HG02759 (cell line): ENCODE measurements around the gene RTP5.
"Not testable (repeated sequence)": the region's sequence is repeated elsewhere in the genome, so short reads cannot be mapped to it uniquely, and the experiment has no call there.

Source experiments
- ATAC-seq: cut with Tn5 transposase; IDR thresholded peaks from one replicate; pipeline ENCODE4 v1.9.1; 2021; ENCODE audit warnings: mild to moderate bottlenecking, moderate library complexity; ENCODE audit not compliant: unreplicated experiment

Gene RTP5

DNA sequence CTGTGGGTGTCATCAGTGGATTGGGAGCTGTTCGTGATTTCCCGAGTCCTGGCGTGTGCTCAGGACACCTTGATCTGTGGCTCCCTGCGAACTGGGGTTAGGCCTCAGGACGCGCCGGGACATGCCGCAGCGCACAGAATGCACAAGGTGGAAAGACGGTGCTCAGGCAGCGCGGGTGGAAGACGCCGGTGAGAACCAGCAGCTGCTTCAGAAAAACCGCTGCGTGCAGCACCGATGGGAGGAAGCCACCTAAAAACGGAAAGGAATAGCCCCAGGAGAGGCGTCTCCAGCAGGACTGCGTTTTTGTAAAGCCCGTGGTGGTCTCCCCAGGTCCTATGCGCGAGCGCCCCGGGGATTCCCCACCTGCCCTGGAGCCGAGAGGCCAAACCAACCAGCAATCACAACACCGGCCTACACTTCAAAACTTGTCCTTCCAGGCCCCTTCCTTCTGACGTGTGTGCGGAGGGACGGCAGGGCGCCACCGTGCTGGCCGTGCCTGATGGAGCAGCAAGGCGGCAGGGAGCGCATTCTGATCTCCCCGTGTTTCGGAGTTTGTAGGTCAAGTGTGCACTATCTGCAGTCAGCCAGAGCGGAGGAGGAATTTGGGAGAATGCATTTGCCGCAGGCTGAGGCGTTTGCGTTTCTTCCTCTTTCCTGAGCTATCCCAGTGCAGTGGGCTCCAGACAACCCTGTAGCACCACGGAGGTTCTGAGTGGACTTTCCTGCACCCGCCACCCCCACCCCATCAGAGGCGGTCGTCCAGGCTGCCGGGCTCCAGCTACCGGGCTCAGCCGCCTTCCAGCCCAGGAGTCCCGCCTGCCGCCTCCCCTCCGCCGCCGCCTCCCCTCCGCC, 32.2 kb downstream of the RTP5 start:
- ATAC-seq: no peak

DNA sequence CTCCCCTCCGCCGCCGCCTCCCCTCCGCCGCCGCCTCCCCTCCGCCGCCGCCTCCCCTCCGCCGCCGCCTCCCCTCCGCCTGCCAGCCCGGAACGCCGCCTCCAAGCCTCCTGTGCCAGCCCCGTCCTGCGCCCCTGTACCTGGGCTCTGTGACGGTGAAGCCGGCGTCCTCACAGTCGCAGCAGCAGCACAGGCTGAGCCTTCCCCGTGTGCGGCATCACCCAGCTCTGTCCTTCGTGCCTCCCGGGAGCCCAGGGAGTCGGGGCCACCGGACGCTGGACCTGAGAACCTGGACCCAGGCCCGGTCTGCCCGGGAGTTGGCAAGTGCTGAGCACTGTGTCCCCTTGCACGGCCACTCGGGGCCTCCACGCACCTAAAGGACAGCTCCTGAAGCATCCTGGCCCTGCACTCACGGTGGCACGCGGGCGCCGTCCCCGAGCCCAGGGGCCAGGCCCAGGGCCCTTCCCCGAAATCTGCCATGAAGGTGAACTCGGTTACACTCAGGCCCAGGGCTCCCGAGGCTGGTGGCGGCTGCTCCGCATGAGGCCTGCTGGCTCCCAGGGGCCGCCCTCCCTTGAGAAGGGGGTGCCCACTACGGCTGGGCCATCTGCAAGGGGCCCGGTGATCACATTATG, 32.9 kb downstream of the RTP5 start:
- no peak for ATAC-seq

DNA sequence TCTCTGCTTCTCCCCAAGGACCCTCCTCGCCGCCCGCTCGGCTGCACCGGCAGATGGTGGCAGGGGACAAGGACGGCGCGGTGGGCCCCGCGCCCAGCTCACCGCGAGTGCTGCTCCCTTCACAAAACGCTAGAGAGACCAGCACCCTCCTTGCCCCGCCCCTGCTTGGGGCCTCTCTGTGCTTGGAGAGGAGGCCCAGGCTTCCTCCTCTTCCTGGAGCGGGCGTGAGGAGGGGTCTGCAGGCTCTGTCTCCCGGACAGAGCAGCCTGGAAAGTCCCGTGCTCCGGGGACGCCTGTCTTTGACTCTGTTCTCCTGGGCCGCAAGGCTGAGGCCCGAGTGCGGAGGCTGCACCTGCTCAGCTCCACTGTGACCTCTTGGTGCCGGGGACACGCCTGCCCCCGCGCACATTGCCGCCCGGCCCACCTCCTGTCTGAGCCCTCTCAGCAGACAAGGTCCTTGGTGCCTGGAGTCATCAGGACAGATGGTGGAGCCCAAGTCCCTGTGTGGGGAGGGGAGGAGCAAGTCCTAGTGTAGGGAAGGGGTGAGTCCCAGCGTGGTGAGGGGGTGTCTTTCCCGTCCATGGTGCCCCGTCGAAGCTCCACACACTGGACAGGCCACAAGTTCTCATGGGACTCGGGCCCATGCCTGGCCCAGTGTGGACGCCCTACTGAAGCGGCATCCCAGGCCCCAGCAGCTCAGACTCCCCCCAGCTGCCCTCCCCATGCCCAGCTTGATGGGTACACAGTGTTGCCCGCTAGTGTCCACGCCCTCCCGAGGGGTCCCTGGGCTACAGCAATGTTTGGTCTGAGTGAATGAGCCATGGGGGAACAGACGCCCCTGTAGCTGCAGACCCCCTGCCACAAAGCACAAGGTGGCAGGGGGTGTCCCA, 33.8 kb downstream of the RTP5 start:
- ATAC-seq: no peak

DNA sequence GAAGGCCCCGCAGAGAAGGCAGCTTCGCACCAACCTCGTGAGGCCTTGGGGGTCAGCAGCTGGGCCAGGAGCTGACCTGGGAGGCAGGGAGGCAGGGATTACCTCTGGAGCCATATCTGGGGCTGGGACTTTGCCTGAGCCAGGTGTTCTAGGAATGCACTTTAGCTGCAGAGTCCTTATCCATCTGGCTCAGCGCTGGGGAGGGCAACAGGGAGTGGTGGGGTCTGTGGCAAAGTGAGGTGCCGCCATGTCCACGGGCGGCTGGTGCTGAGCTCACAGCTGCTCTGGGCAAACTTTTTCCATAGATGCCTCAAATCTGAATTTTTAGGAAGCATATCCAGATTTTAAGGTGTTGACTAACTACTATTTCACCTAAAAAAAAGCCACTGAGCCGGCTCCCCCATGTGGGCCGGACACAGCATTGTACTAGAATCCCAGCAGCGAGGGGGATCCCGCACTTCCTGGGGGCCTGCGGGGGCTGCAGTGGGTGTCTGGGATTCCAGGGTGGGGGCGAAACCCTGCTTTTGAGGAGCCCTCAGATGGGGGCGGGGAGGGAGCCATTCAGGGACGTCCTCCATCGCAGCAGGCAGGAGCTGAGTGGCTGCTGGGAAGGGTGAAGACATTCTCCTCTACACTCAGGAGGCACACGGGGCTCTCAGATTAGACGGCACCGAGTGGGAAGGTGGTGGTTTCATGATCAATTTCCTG, 34.6 kb downstream of the RTP5 start:
- ATAC-seq: no peak

DNA sequence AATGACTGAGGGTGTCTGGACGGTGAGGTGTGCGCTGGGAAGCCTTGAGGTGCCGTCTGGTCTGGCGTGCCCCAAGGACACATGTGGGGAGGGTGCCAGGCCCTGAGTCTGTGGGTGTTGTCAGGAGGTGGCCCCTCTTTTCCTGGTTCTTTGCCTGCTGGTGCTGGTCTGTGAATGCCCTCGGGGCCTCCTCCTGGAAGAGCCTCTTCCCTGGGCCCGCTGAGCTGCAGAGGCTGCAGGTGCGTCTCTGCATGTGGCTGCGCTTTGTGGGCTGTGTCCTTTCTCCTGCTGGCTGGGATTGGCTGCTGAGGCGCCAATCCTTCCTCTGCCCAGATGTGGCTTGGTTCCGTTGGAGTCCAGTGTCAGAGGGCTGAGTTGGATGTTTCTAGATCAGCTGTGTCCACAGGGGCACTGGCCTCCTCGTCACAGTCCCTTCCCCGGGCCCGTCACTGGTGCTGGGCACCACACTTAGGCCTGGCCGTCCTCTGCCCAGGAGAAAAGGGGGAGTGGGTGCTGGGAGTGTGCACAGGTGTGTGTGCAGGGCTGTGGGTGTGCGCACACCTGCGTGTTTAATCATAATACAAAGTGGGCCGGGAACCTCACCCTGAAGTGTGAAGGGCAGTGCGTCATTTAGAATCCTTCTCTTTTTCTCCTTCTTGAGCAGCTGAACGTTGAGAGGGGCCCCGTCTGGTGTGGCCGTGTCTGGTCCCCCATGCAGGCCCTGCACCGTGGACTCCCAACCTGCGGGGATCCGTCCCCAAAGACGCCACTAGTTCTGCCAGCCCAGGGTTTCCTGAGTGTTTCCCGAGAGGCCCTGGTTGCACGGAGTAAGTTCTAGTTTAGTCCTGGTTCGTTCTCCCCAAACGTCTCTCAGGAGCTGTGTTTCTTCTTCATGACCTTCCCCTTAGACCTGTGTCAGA, 35.5 kb downstream of the RTP5 start:
- no peak for ATAC-seq

DNA sequence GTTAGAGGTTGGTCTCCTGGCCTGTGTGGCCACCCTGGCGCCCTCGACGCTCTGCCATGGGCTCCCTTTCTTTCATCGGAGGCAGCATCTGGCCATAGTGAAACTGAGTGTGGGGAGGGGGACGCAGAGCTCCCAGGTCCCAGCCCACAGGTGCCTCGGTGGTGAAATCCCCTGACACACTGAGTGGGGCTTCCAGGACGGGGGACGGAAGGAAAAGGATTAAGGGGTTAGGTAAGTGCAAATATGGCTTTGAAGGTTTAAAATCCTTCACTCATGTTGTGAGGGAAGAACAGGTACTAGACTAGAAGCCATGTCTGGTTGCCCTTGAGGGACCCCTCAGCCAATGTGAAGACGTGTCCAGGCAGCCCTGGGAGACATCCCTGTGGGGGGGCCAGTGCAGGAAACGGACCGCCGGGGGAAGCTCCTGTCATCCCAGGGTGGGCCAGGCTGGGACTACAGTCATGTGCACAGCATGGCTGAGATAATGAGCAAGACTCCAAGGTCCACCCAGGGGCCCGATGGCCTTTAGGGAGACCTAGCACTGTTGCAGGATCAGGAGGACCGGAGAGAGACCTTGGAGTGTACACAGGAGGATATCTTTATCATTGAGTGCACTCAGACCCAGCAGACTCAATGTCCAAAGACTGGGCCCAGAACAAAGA, 36.3 kb downstream of the RTP5 start:
- ATAC-seq: no peak

DNA sequence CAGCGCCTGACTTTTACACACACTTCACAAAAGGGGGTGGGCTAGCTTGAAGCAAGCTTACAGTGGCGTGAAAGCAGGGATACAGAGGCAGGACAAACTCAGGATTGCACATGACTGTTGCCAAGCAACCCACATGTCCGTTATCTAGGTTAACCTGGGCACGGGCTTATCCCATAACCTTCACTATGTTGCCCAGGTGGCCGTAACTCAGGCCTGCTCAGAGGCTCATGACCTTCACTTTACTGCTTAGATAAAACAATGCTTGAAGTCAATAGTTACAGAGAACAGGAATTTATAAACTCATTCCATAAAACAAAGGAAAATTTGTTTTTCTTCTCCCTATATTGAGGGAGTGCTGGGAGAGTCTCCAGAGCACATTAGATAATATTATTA, 36.8 kb downstream of the RTP5 start:
- not testable (repeated sequence) for ATAC-seq

DNA sequence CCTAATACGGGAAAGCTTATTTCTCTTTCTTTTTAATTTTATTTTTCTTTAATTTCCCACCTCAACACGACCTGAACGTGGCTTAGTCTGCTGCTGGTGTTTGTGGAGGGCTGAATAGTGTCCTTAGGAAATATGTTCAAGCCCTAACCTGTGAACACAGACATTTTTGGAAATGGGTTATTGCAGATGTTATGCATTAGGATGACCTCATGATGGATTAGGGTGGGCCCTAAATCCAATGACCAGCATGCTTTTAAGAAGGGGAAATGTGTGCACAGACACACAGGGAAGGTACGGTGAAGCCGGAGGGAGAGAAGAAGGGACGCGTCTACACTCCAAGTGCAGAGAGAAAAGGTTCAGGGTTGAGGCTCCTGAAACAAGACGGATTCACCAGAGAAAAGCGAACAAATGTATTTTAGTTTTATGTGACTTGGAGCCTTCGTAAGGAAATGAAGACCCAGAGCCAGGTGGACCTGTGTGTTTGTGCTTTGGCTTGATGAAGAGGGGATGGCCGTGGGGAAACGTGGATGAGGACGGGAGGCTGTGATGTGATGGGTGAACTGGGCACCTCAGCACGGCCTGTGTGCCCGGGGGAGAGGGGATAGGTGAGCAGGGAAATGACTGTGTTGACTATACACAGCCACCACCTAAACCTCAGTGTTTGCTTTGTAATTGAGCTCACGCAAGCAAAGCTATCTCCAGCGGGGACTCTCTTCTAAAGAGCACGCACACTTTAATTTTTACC, 37.5 kb downstream of the RTP5 start:
- ATAC-seq: no peak

DNA sequence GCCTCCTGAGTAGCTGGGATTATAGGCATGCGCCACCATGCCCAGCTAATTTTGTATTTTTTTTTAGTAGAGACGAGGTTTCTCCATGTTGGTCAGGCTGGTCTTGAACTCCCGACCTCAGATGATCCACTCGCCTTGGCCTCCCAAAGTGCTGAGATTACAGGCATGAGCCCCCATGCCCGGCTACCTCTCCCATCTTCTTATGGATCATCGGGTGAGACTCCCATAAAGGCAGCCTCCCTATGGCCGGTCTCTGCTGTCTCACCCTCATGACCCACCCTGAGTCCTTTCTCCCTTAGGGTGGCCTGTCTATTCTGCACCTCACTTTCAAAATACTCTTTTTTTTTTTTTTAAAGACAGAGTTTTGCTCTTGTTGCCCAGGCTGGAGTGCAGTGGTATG, 38.3 kb downstream of the RTP5 start:
- ATAC-seq: not testable (repeated sequence)

DNA sequence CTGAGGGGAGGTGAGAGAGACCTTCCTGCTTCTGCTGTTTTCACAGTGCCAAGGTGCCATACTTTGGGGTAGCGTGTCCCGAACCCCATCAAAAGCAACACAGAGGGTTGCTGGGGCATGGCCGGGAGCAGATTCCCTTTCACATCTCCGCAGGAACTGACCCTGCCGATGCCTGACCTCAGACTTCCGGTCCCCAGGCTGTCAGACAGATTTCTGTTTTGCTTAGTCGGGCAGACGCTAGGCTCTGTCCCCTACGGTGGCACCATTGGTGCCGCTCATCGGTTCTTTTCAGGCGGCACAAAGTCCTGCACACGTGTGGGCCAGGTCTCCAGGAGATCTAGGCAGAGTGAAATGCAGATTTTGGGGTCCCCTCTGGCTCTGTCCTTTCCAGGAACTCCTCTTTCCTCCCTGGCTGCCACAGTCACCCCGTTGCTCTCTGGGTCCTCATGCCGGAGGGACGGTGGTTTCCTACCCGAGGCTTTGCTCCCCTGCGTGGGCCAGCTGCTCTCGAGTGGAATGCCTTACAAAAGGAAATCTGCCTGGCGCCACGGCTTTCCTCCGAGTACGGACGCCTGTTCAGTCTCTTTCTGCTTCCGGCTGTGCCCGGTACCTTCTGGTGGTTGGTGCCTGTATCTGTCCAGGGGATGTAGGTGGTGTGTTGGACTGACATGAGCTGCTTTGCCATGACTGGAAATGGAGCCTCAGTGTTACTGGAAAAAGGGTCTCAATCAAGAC, 39.3 kb downstream of the RTP5 start:
- no peak for ATAC-seq

DNA sequence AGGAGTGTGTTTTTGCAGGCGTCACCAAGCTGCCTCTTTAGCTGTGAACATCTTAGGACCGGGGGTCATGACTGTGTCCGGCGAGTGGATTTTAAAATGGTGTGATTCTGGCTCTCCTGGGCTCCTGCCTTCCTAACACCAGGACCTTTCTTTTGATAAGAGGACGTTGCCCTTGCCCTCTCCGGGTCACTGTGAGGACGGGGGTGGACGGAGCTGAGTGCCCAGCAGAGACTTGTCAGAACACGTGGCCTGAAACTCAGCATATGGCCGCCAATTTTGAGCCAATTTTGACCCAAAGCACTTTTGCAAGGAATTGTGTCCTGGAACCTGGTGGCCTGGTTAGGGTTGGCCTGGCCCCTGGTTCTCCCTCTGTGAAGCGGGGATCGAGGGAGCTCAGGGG, 40.2 kb downstream of the RTP5 start:
- no peak for ATAC-seq

DNA sequence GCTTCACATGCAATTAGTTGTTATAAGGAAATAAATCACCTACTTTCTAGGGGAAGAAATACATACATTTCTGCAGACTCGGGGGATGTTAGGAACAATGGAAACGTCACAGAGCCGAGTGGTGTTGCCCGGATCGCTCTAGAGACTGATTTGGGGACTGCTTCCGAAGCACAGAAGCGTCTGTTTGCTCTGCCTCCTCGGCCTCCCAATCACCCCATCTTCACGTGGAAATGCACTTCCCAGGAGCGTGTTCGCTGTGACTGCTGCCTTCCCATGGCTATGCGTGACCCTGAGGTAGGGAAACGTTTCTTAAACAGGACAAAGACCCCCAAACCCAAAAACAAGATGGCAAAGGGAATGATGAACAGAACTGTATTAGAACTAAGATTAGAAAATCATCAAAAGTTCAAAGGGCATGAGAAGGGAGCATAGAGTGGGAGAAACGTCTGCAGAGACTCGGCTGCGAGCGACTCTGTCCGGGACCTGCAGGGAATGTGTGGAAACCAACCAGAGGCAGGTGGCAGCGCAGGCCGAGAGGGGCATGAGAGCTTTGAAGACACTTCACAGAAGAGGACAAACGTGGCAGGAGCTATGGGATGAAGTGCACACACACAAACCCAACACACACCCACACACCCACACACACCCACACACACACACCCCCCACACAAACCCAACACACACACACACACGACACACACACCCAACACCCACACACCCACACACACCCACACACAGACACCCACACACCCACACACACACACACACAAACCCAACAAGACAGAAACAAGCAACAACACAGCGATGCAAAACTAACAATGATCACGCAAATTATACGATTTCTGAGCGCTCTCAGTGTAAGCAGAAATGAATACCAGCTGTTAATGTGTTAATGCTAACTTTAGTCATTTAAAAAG, 41.3 kb downstream of the RTP5 start:
- no peak for ATAC-seq

DNA sequence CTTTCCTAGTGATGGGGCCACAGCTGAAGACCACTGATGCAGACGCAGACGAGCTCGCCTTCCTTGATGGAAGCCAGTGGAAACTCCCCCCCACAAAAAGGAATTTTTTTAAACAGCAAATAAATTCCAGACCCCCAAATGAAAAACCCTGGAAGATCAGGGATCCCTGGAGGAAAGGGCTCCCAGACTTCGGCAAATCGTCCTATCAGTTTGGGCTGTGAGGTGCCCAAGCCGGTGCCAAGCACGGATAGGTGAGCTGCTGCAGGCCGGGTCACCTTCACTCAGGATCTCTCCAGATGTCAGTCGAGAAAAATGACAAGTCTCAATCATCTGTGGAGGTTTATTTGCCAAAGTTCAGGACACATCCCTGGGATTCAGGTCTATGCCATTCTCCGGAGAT, 42.0 kb downstream of the RTP5 start:
- no peak for ATAC-seq

DNA sequence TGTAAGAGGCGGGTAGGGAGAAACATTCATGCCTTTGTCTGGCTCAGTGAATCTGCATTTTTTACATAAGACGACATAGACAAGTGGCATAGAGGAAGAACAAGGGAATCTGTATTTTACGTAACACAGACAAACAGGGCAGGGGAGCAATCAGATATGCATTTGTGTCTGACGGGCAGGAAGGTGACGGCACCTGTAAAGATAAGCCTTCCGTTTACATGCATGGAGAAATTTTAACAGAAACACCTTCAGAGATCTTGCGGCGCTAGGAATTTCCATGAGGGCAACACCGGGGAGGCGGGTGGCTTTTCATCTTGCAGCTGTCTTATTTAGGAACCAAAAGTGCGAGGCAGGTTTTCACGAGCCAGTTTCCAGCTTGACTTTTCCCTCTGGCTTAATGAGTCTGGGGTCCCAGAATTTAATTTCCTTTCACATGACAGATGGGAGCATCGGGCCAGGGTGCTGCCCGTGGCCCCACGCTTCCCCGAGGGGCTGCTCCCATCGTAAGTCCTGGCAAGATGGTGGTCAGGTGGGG, 42.6 kb downstream of the RTP5 start:
- no peak for ATAC-seq

DNA sequence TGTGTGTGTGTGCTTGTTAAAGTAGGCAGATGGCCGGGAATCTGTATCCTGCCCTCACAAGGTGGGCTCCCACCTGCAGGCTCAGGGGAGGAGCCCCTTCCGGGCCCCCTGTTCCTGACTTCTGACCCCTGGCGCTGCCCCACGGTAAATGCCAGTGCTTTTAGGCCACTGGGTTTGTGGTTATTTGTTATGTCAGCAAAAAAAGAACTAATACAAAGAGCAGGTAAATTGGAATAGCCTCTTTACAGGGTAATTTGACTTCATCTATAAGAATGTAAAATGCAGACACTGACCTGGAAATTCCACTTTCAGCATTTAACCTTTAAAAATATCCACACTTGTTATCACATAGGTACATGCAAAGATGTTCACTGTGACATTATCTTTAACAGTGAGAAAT, 44.2 kb downstream of the RTP5 start:
- ATAC-seq: no peak

DNA sequence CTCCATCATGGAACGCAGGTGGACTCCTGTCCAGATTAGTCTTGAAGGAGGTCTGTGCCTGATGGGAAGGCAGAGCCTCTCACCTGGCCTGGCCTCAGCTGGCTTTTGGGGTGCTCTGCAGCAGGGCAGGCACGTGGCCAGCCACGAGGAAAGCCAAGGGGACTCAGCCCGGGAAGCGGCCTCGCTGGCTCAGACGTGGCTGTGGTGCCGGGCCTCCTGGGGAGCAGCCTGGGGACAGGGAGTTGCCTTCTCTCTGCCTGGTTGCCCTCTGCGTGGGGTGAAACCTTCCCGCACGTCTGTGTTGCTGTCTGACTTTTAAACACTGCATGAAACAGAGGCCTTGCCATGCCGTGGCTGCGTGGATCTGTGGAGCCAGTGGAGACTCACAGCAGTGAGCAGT, 45.0 kb downstream of the RTP5 start:
- ATAC-seq: no peak

DNA sequence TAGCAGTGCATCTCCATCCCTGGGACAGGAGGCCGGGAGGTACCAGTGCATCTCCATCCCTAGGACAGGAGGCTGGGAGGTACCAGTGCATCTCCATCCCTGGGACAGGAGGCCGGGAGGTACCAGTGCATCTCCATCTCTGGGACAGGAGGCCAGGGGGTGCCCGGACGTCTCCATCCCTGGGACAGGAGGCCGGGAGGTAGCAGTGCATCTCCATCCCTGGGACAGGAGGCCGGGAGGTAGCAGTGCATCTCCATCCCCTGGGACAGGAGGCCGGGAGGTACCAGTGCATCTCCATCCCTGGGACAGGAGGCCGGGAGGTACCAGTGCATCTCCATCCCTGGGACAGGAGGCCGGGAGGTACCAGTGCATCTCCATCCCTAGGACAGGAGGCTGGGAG, 52.1 kb downstream of the RTP5 start:
- not testable (repeated sequence) for ATAC-seq
